Transverse colon (tissue), 4 donors: ENCODE measurements around the gene ZNF423.

ENCODE experiments used
- CTCF ChIP-seq, 5 experiments: fragments of 200-600 bp in 3 of 5; fragments of 450-650 bp in 2 of 5; sonication (generic) in 3 of 5; IDR thresholded peaks; 1 replicate in 2 of 5; 2 replicates in 3 of 5; pipeline ENCODE4 v1.5.1; 2016 to 2017; ENCODE audit warnings: antibody characterized with exemption in 5 of 5, inconsistent platforms in 3 of 5, mild to moderate bottlenecking in 2 of 5, moderate library complexity in 1 of 5
- EP300 ChIP-seq: sonication (generic); formaldehyde crosslinking; IDR thresholded peaks from one replicate; pipeline ENCODE4 v1.6.1; 2017; ENCODE audit warnings: antibody characterized with exemption, low read depth
- POLR2A ChIP-seq: fragments of 450-650 bp; IDR thresholded peaks from one replicate; pipeline ENCODE4 v1.6.1; 2016; ENCODE audit warnings: antibody characterized with exemption, mild to moderate bottlenecking, moderate library complexity
- POLR2AphosphoS5 ChIP-seq, 3 donors: sonication (generic); formaldehyde crosslinking; IDR thresholded peaks; one replicate each; pipeline ENCODE4 v1.6.1; 2016; ENCODE audit warnings: antibody characterized with exemption in 3 of 3

- TF ChIP-seq POLR2A (no peak), CTCF (IDR thresholded peaks at IDR 0.05) (no peak), POLR2AphosphoS5 (IDR thresholded peaks at IDR 0.05) (no peak), EP300 (no peak)
Observed at GRCh38 chr16:49461517-49461951, 394.4 kb downstream of the ZNF423 start.
